ENCODE results near the gene EFCC1. TPM values are rescaled to one million over a fixed set of nuclear protein-coding genes. Genes with fewer than 3 reads are reported as not detected.

The EFCC1 gene
- total RNA-seq, 1 experiment from 2014 or later: not detected

DNA sequence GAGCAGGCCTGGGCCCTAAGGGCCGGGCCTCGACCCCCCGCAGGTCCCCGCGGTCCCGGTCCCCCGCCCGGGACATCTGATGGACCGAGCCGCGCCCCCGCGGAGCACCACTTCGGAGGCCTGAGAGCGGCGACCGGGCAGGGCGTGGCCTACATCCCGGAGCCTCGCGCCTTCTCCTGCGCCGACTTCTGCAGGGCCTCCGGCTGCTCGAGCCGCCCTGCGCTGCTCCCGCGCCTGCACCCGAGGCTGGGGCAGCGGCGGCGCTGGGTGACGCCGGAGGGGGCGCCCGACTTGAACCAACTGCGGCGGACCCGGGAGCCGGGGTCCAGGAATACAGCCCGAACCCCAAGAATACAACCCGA is 44.6 kb downstream of the EFCC1 start:
- H2AFZ ChIP-seq (ENCODE audit: low read length): no peak overlapping the region

DNA sequence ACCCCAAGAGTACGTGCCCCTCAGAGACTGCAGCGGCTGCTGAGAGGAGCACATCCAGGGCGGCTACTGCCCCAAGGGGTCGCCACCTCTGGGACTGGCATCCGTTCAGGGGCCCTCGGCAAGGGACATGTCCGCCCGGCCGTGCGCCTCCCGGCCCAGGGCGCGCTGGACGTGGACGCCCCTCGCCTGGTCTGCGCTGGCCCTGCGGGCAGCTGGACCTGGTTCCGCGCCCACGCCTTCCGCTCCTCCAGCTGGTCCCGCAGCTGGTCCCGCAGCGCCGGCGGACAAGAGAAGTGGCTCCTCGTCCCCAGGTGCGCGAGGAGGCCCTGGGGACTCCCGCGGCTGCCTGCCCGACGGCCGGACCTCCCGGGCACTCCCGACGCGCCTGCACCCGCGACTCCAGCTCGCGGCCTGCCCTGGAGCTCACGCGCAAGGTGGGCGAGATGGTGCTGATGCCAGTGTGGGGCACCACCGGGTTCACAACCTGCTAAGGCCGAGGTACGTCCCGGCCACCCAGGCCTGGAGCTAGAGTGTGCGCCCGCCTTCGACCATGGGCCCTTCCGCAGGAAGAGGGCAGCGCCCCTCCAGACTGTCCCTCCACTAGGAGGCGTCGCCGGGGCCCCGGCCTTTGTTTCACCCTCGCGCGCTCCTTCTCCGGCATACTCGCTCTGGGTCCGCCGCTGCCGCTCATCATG is 45.1 kb downstream of the EFCC1 start:
- Histone ChIP-seq H3K36me3 (ENCODE audit: insufficient read depth, low read length) (no peaks in the 10 kb centered on the region), H4K20me1 (ENCODE audit: insufficient read depth, low read depth, low read length) (no peaks in the 10 kb centered on the region), H2AFZ (ENCODE audit: low read length) (no peak overlapping the region), H3K4me3 (ENCODE audit: low read length) (no peak overlapping the region), H3K9me3 (ENCODE audit: low read length) (no peaks in the 10 kb centered on the region), H3K9me2 (replicated peaks; ENCODE audit: insufficient read depth, low read length) (no peaks in the 10 kb centered on the region), H3K27ac (ENCODE audit: low read length) (no peak overlapping the region), H3K79me2 (ENCODE audit: low read length) (no peaks in the 10 kb centered on the region), H3K4me1 (ENCODE audit: low read length) (no peaks in the 10 kb centered on the region), H3K9ac (ENCODE audit: low read length) (no peak overlapping the region), H3K27me3 (ENCODE audit: low read length) (no peaks in the 10 kb centered on the region), H3K4me2 (ENCODE audit: low read depth, low read length, poor library complexity, severe bottlenecking) (no peak overlapping the region)
- no peak for DNase-seq

More for the DNA sequence above, 44.6 kb downstream of the EFCC1 start:
- Histone ChIP-seq H3K79me2 (ENCODE audit: low read length) (no peaks in the 10 kb centered on the region), H3K9me3 (ENCODE audit: low read length) (no peaks in the 10 kb centered on the region), H4K20me1 (ENCODE audit: insufficient read depth, low read depth, low read length) (no peaks in the 10 kb centered on the region), H3K9ac (ENCODE audit: low read length) (no peak overlapping the region), H3K4me1 (ENCODE audit: low read length) (no peaks in the 10 kb centered on the region), H3K27ac (ENCODE audit: low read length) (no peak overlapping the region), H3K4me3 (ENCODE audit: low read length) (no peak overlapping the region), H3K27me3 (ENCODE audit: low read length) (no peaks in the 10 kb centered on the region), H3K4me2 (ENCODE audit: low read depth, low read length, poor library complexity, severe bottlenecking) (no peak overlapping the region), H3K9me2 (replicated peaks; ENCODE audit: insufficient read depth, low read length) (no peaks in the 10 kb centered on the region), H3K36me3 (ENCODE audit: insufficient read depth, low read length) (no peaks in the 10 kb centered on the region)
- no peak for DNase-seq

DNA sequence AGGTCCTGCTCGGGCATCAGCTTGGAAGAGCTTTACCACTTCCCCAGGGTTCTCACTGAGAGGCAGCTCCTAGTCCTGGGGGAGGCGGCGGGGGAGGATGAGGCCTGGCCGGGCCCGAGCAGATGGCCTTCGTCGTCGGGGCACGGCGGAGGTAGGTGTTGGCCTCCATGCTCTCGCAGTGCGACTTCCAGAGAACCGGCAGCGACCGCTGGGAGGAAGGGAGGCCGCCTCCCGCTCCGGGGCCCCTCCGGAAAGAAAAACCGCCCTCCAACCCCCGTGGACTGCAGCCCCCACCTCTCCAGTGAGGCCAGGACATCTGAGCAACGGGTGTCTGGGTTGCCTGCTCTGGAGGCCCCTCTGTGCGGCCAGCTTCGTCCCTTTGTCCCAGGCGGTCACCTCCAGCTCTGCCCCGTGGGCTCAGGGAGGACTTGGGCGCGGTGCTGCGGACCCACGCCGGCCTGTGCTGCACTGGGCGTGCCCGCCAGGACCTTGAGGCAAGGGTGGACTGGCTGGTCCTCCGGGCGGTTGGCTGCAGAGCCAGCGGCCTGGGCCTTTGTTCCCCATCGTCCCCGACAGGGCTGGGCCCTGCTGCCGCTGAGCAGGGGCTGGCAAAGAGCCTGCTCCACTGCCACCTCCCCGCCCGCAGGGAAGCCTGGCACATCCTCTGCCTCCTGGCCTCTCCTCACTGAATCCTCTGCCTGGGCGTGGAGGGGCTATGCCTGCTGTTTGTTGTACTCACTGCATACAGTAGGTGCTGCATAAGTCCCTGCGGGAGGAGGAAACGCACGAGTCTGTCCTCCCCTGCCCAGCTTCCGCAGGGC is 45.8 kb downstream of the EFCC1 start:
- Histone ChIP-seq H3K4me3 (ENCODE audit: low read length) (no peak overlapping the region), H3K4me2 (ENCODE audit: low read depth, low read length, poor library complexity, severe bottlenecking) (no peak overlapping the region)
- DNase-seq: no peak

DNA sequence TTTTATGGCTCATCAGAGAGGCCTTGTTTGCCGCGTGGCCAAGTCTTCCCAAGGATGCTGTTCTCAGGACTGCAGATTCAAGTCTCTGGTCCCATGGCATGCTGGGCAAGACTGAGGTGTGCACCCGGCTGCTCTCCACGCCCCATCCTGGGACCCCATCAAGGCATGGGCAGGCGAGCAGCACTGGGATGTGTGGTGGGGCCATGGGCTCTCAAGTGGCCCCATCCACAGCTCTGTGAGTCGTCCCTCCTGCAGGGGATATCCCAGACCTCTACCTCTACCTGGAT is 46.4 kb downstream of the EFCC1 start:
- Histone ChIP-seq H3K4me3 (ENCODE audit: low read length) (no peak overlapping the region), H3K9me3 (ENCODE audit: low read length) (no peaks in the 10 kb centered on the region), H3K9ac (ENCODE audit: low read length) (no peak overlapping the region), H2AFZ (ENCODE audit: low read length) (no peak overlapping the region), H3K27me3 (ENCODE audit: low read length) (no peaks in the 10 kb centered on the region), H3K79me2 (ENCODE audit: low read length) (no peaks in the 10 kb centered on the region), H3K4me1 (ENCODE audit: low read length) (no peaks in the 10 kb centered on the region), H3K36me3 (ENCODE audit: insufficient read depth, low read length) (no peaks in the 10 kb centered on the region), H4K20me1 (ENCODE audit: insufficient read depth, low read depth, low read length) (no peaks in the 10 kb centered on the region), H3K4me2 (ENCODE audit: low read depth, low read length, poor library complexity, severe bottlenecking) (no peak overlapping the region), H3K27ac (ENCODE audit: low read length) (no peak overlapping the region), H3K9me2 (replicated peaks; ENCODE audit: insufficient read depth, low read length) (no peaks in the 10 kb centered on the region)
- DNase-seq: no peak

More for the DNA sequence above, 45.8 kb downstream of the EFCC1 start:
- no peaks in the 10 kb centered on the region for H3K79me2 ChIP-seq (ENCODE audit: low read length)
- H3K9me2 ChIP-seq (replicated peaks; ENCODE audit: insufficient read depth, low read length): no peaks in the 10 kb centered on the region
- no peaks in the 10 kb centered on the region for H3K9me3 ChIP-seq (ENCODE audit: low read length)
- H3K9ac ChIP-seq (ENCODE audit: low read length): no peak overlapping the region
- no peaks in the 10 kb centered on the region for H4K20me1 ChIP-seq (ENCODE audit: insufficient read depth, low read depth, low read length)
- H3K27me3 ChIP-seq (ENCODE audit: low read length): no peaks in the 10 kb centered on the region
- H3K27ac ChIP-seq (ENCODE audit: low read length): no peak overlapping the region
- no peak overlapping the region for H2AFZ ChIP-seq (ENCODE audit: low read length)
- H3K36me3 ChIP-seq (ENCODE audit: insufficient read depth, low read length): no peaks in the 10 kb centered on the region
- no peaks in the 10 kb centered on the region for H3K4me1 ChIP-seq (ENCODE audit: low read length)

DNA sequence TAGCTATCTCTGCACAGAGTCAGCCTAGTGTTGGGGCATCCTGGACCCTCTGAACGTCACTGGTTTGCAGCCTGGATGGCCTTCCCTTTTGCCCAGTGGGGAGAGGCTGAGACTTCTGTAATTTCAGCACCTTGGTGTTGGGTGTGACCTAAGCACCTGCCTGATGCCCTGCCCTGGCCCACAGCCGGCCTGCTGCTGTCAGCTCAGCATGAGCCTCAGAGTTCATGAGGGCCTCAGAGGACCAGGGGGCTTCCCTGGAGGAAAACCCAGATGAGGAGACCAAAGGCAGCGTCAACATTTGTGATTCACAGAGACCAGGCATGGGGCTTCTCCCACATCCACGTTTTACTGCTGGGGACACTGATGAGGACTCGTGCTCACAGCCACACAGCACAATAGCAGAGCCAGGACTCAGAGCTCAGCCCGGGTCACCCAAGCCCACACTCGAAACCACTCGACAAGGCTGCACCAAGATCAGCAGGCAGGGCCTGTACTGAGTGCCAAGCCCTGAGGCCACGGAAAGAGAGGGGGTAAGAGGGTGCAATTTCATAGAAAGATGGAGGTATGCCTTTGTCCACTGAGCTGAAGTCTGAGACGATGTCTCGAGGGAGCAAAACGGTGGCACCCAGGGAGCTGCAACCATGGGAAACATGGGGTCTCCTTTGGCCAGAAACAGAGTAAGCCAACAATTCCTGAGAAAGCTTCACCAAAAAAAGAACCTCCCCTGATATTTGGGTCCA is 49.6 kb downstream of the EFCC1 start:
- Histone ChIP-seq H3K4me3 (ENCODE audit: low read length) (no peak overlapping the region), H3K36me3 (ENCODE audit: insufficient read depth, low read length) (no peaks in the 10 kb centered on the region), H3K79me2 (ENCODE audit: low read length) (no peaks in the 10 kb centered on the region), H3K4me2 (ENCODE audit: low read depth, low read length, poor library complexity, severe bottlenecking) (no peak overlapping the region), H2AFZ (ENCODE audit: low read length) (no peak overlapping the region), H3K27me3 (ENCODE audit: low read length) (no peaks in the 10 kb centered on the region), H3K27ac (ENCODE audit: low read length) (no peak overlapping the region), H3K9ac (ENCODE audit: low read length) (no peak overlapping the region), H4K20me1 (ENCODE audit: insufficient read depth, low read depth, low read length) (no peaks in the 10 kb centered on the region), H3K9me3 (ENCODE audit: low read length) (no peaks in the 10 kb centered on the region), H3K4me1 (ENCODE audit: low read length) (no peaks in the 10 kb centered on the region), H3K9me2 (replicated peaks; ENCODE audit: insufficient read depth, low read length) (no peaks in the 10 kb centered on the region)
- DNase-seq: no peak

DNA sequence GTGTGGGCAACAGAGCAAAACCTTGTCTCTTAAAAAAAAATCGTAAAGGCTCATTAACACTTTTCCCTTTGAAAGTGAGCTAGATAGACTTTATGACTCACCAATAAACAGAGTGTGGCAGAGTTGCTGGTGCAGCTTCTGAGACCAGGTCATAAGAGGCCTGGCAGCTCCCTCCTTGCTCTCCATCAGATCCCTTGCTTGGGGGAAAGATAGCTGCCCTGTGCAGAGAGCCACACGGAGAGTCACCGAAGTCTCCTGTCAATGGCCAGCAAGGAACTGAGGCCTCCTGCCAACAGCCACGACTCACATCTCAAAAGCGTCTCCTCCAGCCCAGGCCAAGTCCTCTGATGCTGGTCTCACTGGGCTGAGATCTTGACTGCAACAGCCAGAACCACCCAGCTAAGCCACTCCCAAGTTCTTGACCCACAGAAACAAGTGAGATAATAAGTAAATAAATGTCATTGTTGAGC is 50.8 kb downstream of the EFCC1 start:
- Histone ChIP-seq H3K79me2 (ENCODE audit: low read length) (no peaks in the 10 kb centered on the region), H3K4me3 (ENCODE audit: low read length) (no peak overlapping the region), H3K9me2 (replicated peaks; ENCODE audit: insufficient read depth, low read length) (no peaks in the 10 kb centered on the region), H3K27ac (ENCODE audit: low read length) (no peak overlapping the region), H3K36me3 (ENCODE audit: insufficient read depth, low read length) (no peaks in the 10 kb centered on the region), H3K4me2 (ENCODE audit: low read depth, low read length, poor library complexity, severe bottlenecking) (no peak overlapping the region), H2AFZ (ENCODE audit: low read length) (no peak overlapping the region), H3K27me3 (ENCODE audit: low read length) (no peaks in the 10 kb centered on the region), H3K4me1 (ENCODE audit: low read length) (no peaks in the 10 kb centered on the region), H4K20me1 (ENCODE audit: insufficient read depth, low read depth, low read length) (no peaks in the 10 kb centered on the region), H3K9me3 (ENCODE audit: low read length) (no peaks in the 10 kb centered on the region), H3K9ac (ENCODE audit: low read length) (no peak overlapping the region)
- no peak for DNase-seq

DNA sequence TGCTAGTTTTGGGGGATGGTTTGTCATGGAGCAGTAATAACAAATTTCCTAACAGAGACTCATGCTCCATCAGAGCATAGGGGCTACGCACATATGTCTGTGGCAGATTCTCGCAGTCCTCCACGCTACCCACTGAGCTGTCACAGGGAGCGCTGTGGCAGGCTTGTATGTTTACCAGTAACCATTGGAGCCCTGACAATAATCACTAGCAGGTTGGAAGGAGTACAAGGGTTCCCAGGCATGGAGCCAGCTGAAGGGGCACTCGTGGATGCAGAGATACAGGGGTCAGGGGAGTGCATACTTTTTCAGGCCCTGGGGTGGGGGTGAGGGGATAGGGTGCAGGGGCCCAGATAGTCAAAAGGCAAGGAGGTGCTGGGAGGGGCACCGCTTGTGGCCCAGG is 51.6 kb downstream of the EFCC1 start:
- no peak for DNase-seq
- H3K4me2 ChIP-seq (ENCODE audit: low read depth, low read length, poor library complexity, severe bottlenecking): no peak overlapping the region
- no peaks in the 10 kb centered on the region for H3K9me3 ChIP-seq (ENCODE audit: low read length)
- H3K4me1 ChIP-seq (ENCODE audit: low read length): no peaks in the 10 kb centered on the region
- no peak overlapping the region for H3K4me3 ChIP-seq (ENCODE audit: low read length)
- no peak overlapping the region for H2AFZ ChIP-seq (ENCODE audit: low read length)
- H3K27me3 ChIP-seq (ENCODE audit: low read length): no peaks in the 10 kb centered on the region
- no peaks in the 10 kb centered on the region for H3K9me2 ChIP-seq (replicated peaks; ENCODE audit: insufficient read depth, low read length)
- H3K79me2 ChIP-seq (ENCODE audit: low read length): no peaks in the 10 kb centered on the region
- no peaks in the 10 kb centered on the region for H3K36me3 ChIP-seq (ENCODE audit: insufficient read depth, low read length)
- H4K20me1 ChIP-seq (ENCODE audit: insufficient read depth, low read depth, low read length): no peaks in the 10 kb centered on the region
- no peak overlapping the region for H3K27ac ChIP-seq (ENCODE audit: low read length)
- H3K9ac ChIP-seq (ENCODE audit: low read length): no peak overlapping the region

DNA sequence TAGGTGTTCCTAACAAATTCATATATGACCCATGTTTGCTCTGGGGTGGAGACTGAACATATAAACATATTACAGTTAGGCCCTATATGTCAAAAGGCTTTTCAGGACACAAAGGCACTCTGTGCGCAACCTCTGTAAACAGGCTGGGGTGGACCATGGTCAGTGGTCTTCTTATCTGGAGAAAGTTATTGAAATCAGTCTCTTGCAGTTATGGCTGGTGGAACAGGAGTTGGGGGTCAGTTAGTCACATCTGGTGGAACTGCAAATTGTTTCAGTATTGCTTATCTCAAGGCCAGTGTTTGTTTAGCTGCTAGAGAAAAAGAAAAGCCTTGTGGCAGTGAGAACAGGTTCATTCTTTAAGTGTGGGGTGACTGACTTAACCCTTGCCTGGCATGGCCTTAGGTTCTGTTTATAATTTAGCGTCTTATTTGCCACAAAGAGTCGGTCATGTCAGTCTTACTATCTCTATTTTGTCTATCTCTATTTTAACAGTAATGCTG is 53.6 kb downstream of the EFCC1 start:
- H3K9me3 ChIP-seq (ENCODE audit: low read length): no peaks in the 10 kb centered on the region
- no peaks in the 10 kb centered on the region for H4K20me1 ChIP-seq (ENCODE audit: insufficient read depth, low read depth, low read length)
- peaks cover 8% of the 10 kb centered on the region for H3K4me1 ChIP-seq (ENCODE audit: low read length)
- no peaks in the 10 kb centered on the region for H3K27me3 ChIP-seq (ENCODE audit: low read length)
- no peak overlapping the region for H3K4me2 ChIP-seq (ENCODE audit: low read depth, low read length, poor library complexity, severe bottlenecking)
- H3K4me3 ChIP-seq (ENCODE audit: low read length): no peak overlapping the region
- DNase-seq: no peak
- H3K36me3 ChIP-seq (ENCODE audit: insufficient read depth, low read length): no peaks in the 10 kb centered on the region
- no peak overlapping the region for H3K27ac ChIP-seq (ENCODE audit: low read length)
- H3K79me2 ChIP-seq (ENCODE audit: low read length): no peaks in the 10 kb centered on the region
- H3K9me2 ChIP-seq (replicated peaks; ENCODE audit: insufficient read depth, low read length): no peaks in the 10 kb centered on the region
- H2AFZ ChIP-seq (ENCODE audit: low read length): no peak overlapping the region
- no peak overlapping the region for H3K9ac ChIP-seq (ENCODE audit: low read length)
